Naive thymus-derived CD8-positive, alpha-beta T cell (primary cell): ENCODE data around the gene TTC21A. TPM values are rescaled to one million over a fixed set of nuclear protein-coding genes. Genes with fewer than 3 reads are reported as not detected.

Source experiments
- microRNA-seq: library from miRNA; unstranded; fragments of <30 nt; microRNA quantifications from one replicate; pipeline ENCODE4 v1.2.0, GENCODE V29; 2022; ENCODE audit warnings: borderline microRNAs expressed
- polyA plus RNA-seq, 3 donors: library from polyadenylated mRNA; unstranded; fragments of 300-500 nt; fragmentation: Illumina TruSeq; gene quantifications; one replicate each; pipeline ENCODE4 v1.2.3, GENCODE V29; 2021
- total RNA-seq, 8 experiments: library from RNA in 2 of 8; stranded (reverse) in 2 of 8; gene quantifications; one replicate each; pipeline ENCODE4 v1.2.3 and lab custom pipeline; 2021 to 2026

Gene TTC21A
- total and polyA plus RNA-seq, 5 experiments from 2014 or later = 0.50 to 8.7 (median 0.94) TPM

Small RNAs within 50 kb of the gene (microRNA-seq; reads per million reads assigned to microRNA genes)
- not detected for gene MIR6822

Other genes starting within 250 kb of the TTC21A start
- gene SCN11A, start 55.7 kb upstream of the TTC21A start, total RNA-seq = under 1 TPM; 0.39 to 0.47 TPM
- gene SCN11A, start 55.7 kb upstream of the TTC21A start, polyA plus RNA-seq = not detected
- gene WDR48, start 55.7 kb upstream of the TTC21A start, total RNA-seq = 10 to 100 TPM; 66.5 to 70.8 TPM
- gene WDR48, start 55.7 kb upstream of the TTC21A start, polyA plus RNA-seq = 10 to 100 TPM; 32.7 to 37.3 (median 33.3) TPM
- 10 to 100 TPM; 31.9 to 41.2 TPM for gene GORASP1, start 53 bp upstream of the TTC21A start, total RNA-seq
- 10 to 100 TPM; 10.2 to 13.8 (median 10.7) TPM for gene GORASP1, start 53 bp upstream of the TTC21A start, polyA plus RNA-seq
- 10 to 100 TPM; 15.0 to 17.4 TPM for gene CSRNP1, start 45.9 kb downstream of the TTC21A start, total RNA-seq
- 10 to 100 TPM in 2 of 3 donors, 1 to 10 TPM in 1; 8.0 to 17.1 (median 10.9) TPM for gene CSRNP1, start 45.9 kb downstream of the TTC21A start, polyA plus RNA-seq
- not detected for gene XIRP1, start 84.9 kb downstream of the TTC21A start, total RNA-seq
- not detected for gene XIRP1, start 84.9 kb downstream of the TTC21A start, polyA plus RNA-seq
- gene CX3CR1, start 172.4 kb downstream of the TTC21A start, total RNA-seq = under 1 TPM; 0.66 to 0.96 TPM
- 10 to 100 TPM in 1 of 3 donors, 1 to 10 TPM in 2; 2.8 to 61.8 (median 3.4) TPM for gene CX3CR1, start 172.4 kb downstream of the TTC21A start, polyA plus RNA-seq
- gene CCR8, start 222.0 kb downstream of the TTC21A start, total RNA-seq = not detected
- under 1 TPM in 1 of 3 donors, not detected in 2; 0.24 TPM for gene CCR8, start 222.0 kb downstream of the TTC21A start, polyA plus RNA-seq